H9 (cell line): ENCODE data around the gene SECTM1. TPM values are rescaled to one million over a fixed set of nuclear protein-coding genes. Genes with fewer than 3 reads are reported as not detected.

ENCODE experiments used
- DNase-seq: peaks from one replicate; pipeline ENCODE4 v3.0.0-alpha.2; 2017
- H2AFZ ChIP-seq: one replicate; pipeline ENCODE4 v1.6.1; 2013; ENCODE audit warnings: mild to moderate bottlenecking, low read length, control low read depth, moderate library complexity
- H2AK5ac ChIP-seq: 2 replicates; pipeline ENCODE4 v1.6.1; 2013; ENCODE audit warnings: low read length, control low read depth, mixed read lengths; ENCODE audit not compliant: insufficient read length
- H2BK120ac ChIP-seq: one replicate; pipeline ENCODE4 v1.6.1; 2013; ENCODE audit warnings: low read depth, mild to moderate bottlenecking, low read length, control low read depth, inconsistent platforms; ENCODE audit not compliant: poor library complexity, severe bottlenecking
- H2BK12ac ChIP-seq: 2 replicates; pipeline ENCODE4 v1.6.1; 2013; ENCODE audit warnings: low read length, control low read depth, mixed read lengths, low read depth; ENCODE audit not compliant: insufficient read length
- H2BK15ac ChIP-seq: 2 replicates; pipeline ENCODE4 v1.6.1; 2013; ENCODE audit warnings: low read depth, low read length, control low read depth
- H2BK20ac ChIP-seq: one replicate; pipeline ENCODE4 v1.6.1; 2013; ENCODE audit warnings: low read depth, mild to moderate bottlenecking, low read length, control low read depth, inconsistent platforms; ENCODE audit not compliant: poor library complexity, severe bottlenecking
- H2BK5ac ChIP-seq: 2 replicates; pipeline ENCODE4 v1.6.1; 2013; ENCODE audit warnings: low read length, control low read depth, mixed read lengths; ENCODE audit not compliant: insufficient read length
- H3K14ac ChIP-seq: 2 replicates; pipeline ENCODE4 v1.6.1; 2013; ENCODE audit warnings: low read length, control low read depth; ENCODE audit not compliant: insufficient read depth
- H3K18ac ChIP-seq: 2 replicates; pipeline ENCODE4 v1.6.1; 2013; ENCODE audit warnings: low read depth, mild to moderate bottlenecking, mixed read lengths, low read length, control low read depth; ENCODE audit not compliant: insufficient read length
- H3K23ac ChIP-seq: 2 replicates; pipeline ENCODE4 v1.6.1; 2013; ENCODE audit warnings: low read length, control low read depth, mixed read lengths, low read depth; ENCODE audit not compliant: insufficient read length
- H3K23me2 ChIP-seq: 2 replicates; pipeline ENCODE4 v1.6.1; 2013; ENCODE audit warnings: low read depth, mild to moderate bottlenecking, mixed read lengths, low read length, control low read depth; ENCODE audit not compliant: insufficient read length, poor library complexity, severe bottlenecking
- H3K27ac ChIP-seq: 2 replicates; pipeline ENCODE4 v1.5.1; 2013; ENCODE audit warnings: low read length, control low read depth, mixed read lengths, low read depth; ENCODE audit not compliant: insufficient read length
- H3K27me3 ChIP-seq: 2 replicates; pipeline ENCODE4 v1.6.1; 2013; ENCODE audit warnings: low read length, control low read depth, inconsistent platforms; ENCODE audit not compliant: insufficient read depth
- H3K4ac ChIP-seq: 2 replicates; pipeline ENCODE4 v1.6.1; 2013; ENCODE audit warnings: low read depth, mild to moderate bottlenecking, control low read depth, inconsistent platforms, low read length, moderate library complexity
- H3K4me1 ChIP-seq: 2 replicates; pipeline ENCODE4 v1.6.1; 2013; ENCODE audit warnings: low read length, control low read depth, inconsistent platforms; ENCODE audit not compliant: insufficient read depth
- H3K4me2 ChIP-seq: 2 replicates; pipeline ENCODE4 v1.6.1; 2013; ENCODE audit warnings: low read length, control low read depth, mixed read lengths; ENCODE audit not compliant: insufficient read length, insufficient read depth
- H3K56ac ChIP-seq: 2 replicates; pipeline ENCODE4 v1.6.1; 2013; ENCODE audit warnings: low read depth, mild to moderate bottlenecking, mixed read lengths, low read length, control low read depth; ENCODE audit not compliant: insufficient read length
- H3K79me1 ChIP-seq: 2 replicates; pipeline ENCODE4 v1.6.1; 2013; ENCODE audit warnings: low read depth, mild to moderate bottlenecking, moderate library complexity, low read length, control low read depth, inconsistent platforms; ENCODE audit not compliant: insufficient read depth, poor library complexity, severe bottlenecking
- H3K79me2 ChIP-seq: 2 replicates; pipeline ENCODE4 v1.6.1; 2013; ENCODE audit warnings: low read length, control low read depth, inconsistent platforms; ENCODE audit not compliant: insufficient read depth
- H3K9ac ChIP-seq: 2 replicates; pipeline ENCODE4 v1.6.1; 2013; ENCODE audit warnings: low read length, control low read depth, mixed read lengths; ENCODE audit not compliant: insufficient read length; ENCODE audit errors: extremely low read depth
- H3K9me3 ChIP-seq: one replicate; pipeline ENCODE4 v1.6.1; 2013; ENCODE audit warnings: low read depth, low read length, inconsistent platforms; ENCODE audit not compliant: control insufficient read depth
- H3T11ph ChIP-seq: one replicate; pipeline ENCODE4 v1.6.1; 2013; ENCODE audit warnings: mild to moderate bottlenecking, low read length, control low read depth, inconsistent platforms
- H4K20me1 ChIP-seq: one replicate; pipeline ENCODE4 v1.6.1; 2013; ENCODE audit not compliant: control insufficient read depth, insufficient read length, insufficient read depth
- H4K5ac ChIP-seq: 2 replicates; pipeline ENCODE4 v1.6.1; 2013; ENCODE audit warnings: low read depth, mild to moderate bottlenecking, mixed read lengths, low read length, control low read depth; ENCODE audit not compliant: insufficient read length
- H4K8ac ChIP-seq: replicated peaks from 2 replicates; pipeline ENCODE4 v1.6.1; 2013; ENCODE audit warnings: low read length, control low read depth, mixed read lengths, low read depth; ENCODE audit not compliant: insufficient read length
- H4K91ac ChIP-seq: 2 replicates; pipeline ENCODE4 v1.6.1; 2013; ENCODE audit warnings: low read depth, mild to moderate bottlenecking, moderate library complexity, mixed read lengths, low read length, control low read depth; ENCODE audit not compliant: insufficient read length
- H3K27ac Mint-ChIP-seq, 3 experiments: 2 replicates in 2 of 3; 3 replicates in 1 of 3; pipeline ENCODE4 v1.8.0; 2020 to 2021; ENCODE audit warnings: mixed read lengths in 3 of 3, mild to moderate bottlenecking in 1 of 3, moderate library complexity in 1 of 3
- H3K27me3 Mint-ChIP-seq: 2 replicates; pipeline ENCODE4 v1.8.0; 2021; ENCODE audit warnings: low read depth, mild to moderate bottlenecking, moderate library complexity, mixed read lengths
- H3K36me3 Mint-ChIP-seq, 3 experiments: 2 replicates in 2 of 3; 3 replicates in 1 of 3; pipeline ENCODE4 v1.8.0; 2020 to 2021; ENCODE audit warnings: low read depth in 3 of 3, mixed read lengths in 3 of 3; ENCODE audit not compliant: insufficient read depth in 1 of 3
- H3K4me1 Mint-ChIP-seq, 2 experiments: 2 replicates each; pipeline ENCODE4 v1.8.0; 2020; ENCODE audit warnings: mixed read lengths in 2 of 2
- H3K4me3 Mint-ChIP-seq, 2 experiments: 2 replicates in 1 of 2; 3 replicates in 1 of 2; pipeline ENCODE4 v1.8.0; 2020 to 2021; ENCODE audit warnings: mild to moderate bottlenecking in 2 of 2, mixed read lengths in 2 of 2, moderate library complexity in 1 of 2
- H3K9me3 Mint-ChIP-seq, 2 experiments: 2 replicates in 1 of 2; 3 replicates in 1 of 2; pipeline ENCODE4 v1.8.0; 2020; ENCODE audit warnings: mild to moderate bottlenecking in 2 of 2, mixed read lengths in 2 of 2, moderate library complexity in 1 of 2
- CTCF ChIP-seq: fragments of 200-600 bp; sonication (generic); conservative IDR thresholded peaks from 3 replicates; pipeline ENCODE4 v1.8.0; 2021; ENCODE audit warnings: antibody characterized with exemption, mild to moderate bottlenecking
- WGBS: extraction: QIAGEN DNeasy Blood & Tissue Kit; methylation state at CpG from one replicate; pipeline ENCODE4 v1.1.7; 2013; ENCODE audit warnings: missing lambda C conversion rate, low lambda C conversion rate, mixed read lengths; ENCODE audit not compliant: insufficient read length; ENCODE audit errors: extremely low coverage; 5-methylcytosine and 5-hydroxymethylcytosine counted together
- total RNA-seq: library from RNA; stranded (reverse); gene quantifications from 2 replicates; pipeline ENCODE4 v1.2.1, GENCODE V29; 2021

Gene SECTM1
- total RNA-seq, 1 experiment from 2014 or later: 0.28 TPM

- H3K27me3 Mint-ChIP-seq: peaks cover 38% of the 10 kb centered on the region
- Histone ChIP-seq H3K27me3 (no peaks in the 10 kb centered on the region), H2AK5ac (no peak overlapping the region), H3K79me2 (no peaks in the 10 kb centered on the region), H4K91ac (no peak overlapping the region), H3K9me3 (no peaks in the 10 kb centered on the region), H3K27ac (no peak overlapping the region), H3K18ac (no peak overlapping the region), H2BK12ac (no peak overlapping the region), H2BK120ac (no peak overlapping the region), H3T11ph (no peak overlapping the region), H4K8ac (no peak overlapping the region), H4K5ac (no peak overlapping the region), H2BK20ac (no peak overlapping the region), H3K23ac (no peak overlapping the region), H3K4ac (no peak overlapping the region), H2BK5ac (no peak overlapping the region), H2BK15ac (no peak overlapping the region), H3K4me2 (peak overlapping the region; percentile 45), H4K20me1 (no peaks in the 10 kb centered on the region), H3K9ac (no peak overlapping the region), H3K56ac (no peak overlapping the region), H3K14ac (no peak overlapping the region), H3K4me1 (no peaks in the 10 kb centered on the region; the same call in 1 of the 2 replicates), H3K23me2 (peaks cover 6% of the 10 kb centered on the region), H3K79me1 (no peaks in the 10 kb centered on the region), H2AFZ (no peak overlapping the region)
- no peaks in the 10 kb centered on the region for H3K36me3 Mint-ChIP-seq
- H3K4me3 Mint-ChIP-seq: peak overlapping the region; percentile 70 to 85
- H3K27ac Mint-ChIP-seq: no peak overlapping the region
- H3K4me1 Mint-ChIP-seq: peaks cover 15 to 41% of the 10 kb centered on the region in 2 experiments
- WGBS: no CpG with 5 or more reads among the region's 15 CpGs
- no peak for DNase-seq
- no peak for TF ChIP-seq CTCF
- H3K9me3 Mint-ChIP-seq: no peaks in the 10 kb centered on the region
Observed at GRCh38 chr17:82294064-82294773, 39.3 kb downstream of the SECTM1 start.
